NT2/D1 (cell line): ENCODE results near the gene SET.

Experiments
- YY1 ChIP-seq: IDR thresholded peaks from 2 replicates; pipeline ENCODE4 v1.6.1; 2011; ENCODE audit not compliant: insufficient read length, insufficient read depth
- ZNF274 ChIP-seq: IDR thresholded peaks from 2 replicates; pipeline ENCODE4 v1.6.1; 2011; ENCODE audit warnings: mild to moderate bottlenecking, low read depth, low read length

GRCh38 chr9:128669786-128670185 is 19.2 kb upstream of the SET start:
- TF ChIP-seq YY1 (no peak), ZNF274 (no peak)
